T47D (cell line): ENCODE measurements around the gene LILRA6.
A peak's percentile ranks its signal among the peaks of the same experiment; 100 is the strongest.
"Not testable (repeated sequence)": the region's sequence is repeated elsewhere in the genome, so short reads cannot be mapped to it uniquely, and the experiment has no call there.

Source experiments
- DNase-seq, 2 experiments: peaks; one replicate each; pipeline versions ENCODE4 v3.0.0 to v3.0.0-alpha.2; 2011 to 2012; ENCODE audit warnings: low read depth in 1 of 2, low spot score in 1 of 2
- JUND ChIP-seq: IDR thresholded peaks from 2 replicates; pipeline ENCODE4 v1.6.1; 2012; ENCODE audit warnings: low read depth
- in situ Hi-C: cut with HindIII; loops from 2 replicates; pipeline ENCODE4 v1.10.0; 2016; ENCODE audit warnings: low sequenced_read_pairs, low pct_unique_long_range_greater_than_20kb

Gene LILRA6

DNA sequence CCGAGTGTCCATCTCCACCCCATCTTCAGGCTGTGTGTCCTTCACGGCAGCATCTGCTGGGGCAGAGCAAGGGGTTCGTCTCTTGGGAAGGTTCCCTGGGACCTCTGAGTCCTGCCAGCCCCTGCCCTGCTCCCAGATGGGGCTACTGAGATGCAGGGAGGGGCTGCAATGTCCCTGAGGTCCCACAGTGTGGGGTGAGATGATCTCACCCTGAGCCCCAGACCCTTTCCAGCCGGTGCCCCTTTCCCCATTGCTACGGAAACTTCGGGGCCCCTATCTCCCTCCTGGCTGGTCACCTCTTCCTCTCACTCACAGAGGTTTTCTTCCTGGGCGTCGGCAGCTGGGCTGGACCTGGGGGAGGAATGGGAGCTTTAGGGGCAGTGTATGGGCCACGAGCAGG lies 33.4 kb upstream of the LILRA6 start:
- TF ChIP-seq JUND, result no peak
- in situ Hi-C loops, result no loop called here
- DNase-seq, result no peak

DNA sequence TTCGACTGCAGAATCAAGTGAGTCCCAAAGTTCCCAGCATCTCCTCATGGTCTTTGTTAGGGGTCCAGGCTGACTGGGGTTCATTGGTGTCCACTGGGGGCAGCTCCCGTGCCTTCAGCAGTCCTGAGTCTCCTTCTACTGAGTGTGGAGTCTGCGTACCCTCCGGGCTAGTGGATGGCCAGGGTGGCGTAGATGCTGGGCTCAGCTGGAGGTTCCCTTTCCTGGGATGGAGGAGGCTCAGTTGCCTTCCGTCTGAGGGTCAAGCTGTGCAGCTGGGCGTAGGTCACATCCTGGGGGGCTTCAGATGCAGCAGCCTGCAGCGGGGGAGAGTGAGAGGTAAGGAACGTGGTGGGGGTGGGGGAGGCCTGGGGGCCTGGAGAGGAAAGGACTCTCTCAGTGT lies 31.9 kb upstream of the LILRA6 start:
- in situ Hi-C loops, DNase-seq: not testable (repeated sequence)

- no peak for DNase-seq
- TF ChIP-seq JUND, result no peak
- in situ Hi-C loops, result no loop called here
These were observed 31.2 kb upstream of the LILRA6 start for GRCh38 chr19:54273821-54274220.

DNA sequence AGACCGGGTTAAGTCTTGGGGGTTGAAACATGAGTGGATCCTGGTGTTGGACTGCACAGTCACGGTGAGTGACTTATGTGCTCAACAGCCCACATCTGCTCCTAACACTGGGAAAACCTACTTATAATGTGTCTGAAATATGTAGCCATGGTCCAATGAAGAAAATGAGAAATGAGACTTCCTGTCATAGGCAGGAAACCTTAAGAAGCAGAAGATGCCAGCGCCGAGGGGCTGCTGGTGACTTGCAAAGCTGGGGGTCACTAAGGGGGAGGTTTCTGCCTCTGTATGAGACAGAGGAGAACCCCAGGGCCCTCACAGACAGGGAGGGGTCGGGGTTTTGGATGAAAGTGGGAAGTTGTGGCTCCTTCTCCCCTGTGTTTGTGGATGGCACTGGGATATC lies 29.6 kb upstream of the LILRA6 start:
- in situ Hi-C loops, result not testable (repeated sequence)

GRCh38 chr19:54271587-54271986 lies 29.0 kb upstream of the LILRA6 start:
- DNase-seq, in situ Hi-C loops: not testable (repeated sequence)

More for the DNA sequence above, 29.6 kb upstream of the LILRA6 start:
- DNase-seq, result not testable (repeated sequence)

GRCh38 chr19:54271106-54271505 lies 28.5 kb upstream of the LILRA6 start:
- in situ Hi-C loops, result no loop called here
- DNase-seq, result no peak
- TF ChIP-seq JUND, result no peak

DNA sequence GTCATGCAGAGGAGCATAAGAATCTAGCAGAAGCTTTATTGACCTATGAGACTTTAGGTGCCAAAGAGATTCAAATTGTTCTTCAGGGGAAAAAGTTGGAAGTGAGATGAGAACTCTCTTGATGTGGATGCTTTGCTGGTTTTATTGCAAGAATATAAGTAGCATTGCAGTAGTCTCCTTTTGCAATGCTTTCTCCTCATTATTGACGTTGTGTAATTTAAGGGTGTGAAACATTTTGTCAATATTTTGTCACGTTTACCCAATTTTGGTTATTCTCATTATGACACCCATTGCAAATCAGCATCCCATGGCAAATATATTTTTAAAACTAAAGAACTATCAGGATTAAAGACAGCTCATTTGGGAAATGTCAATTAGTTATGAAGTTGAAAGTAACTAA lies 26.3 kb upstream of the LILRA6 start:
- DNase-seq, result no peak
- no peak for TF ChIP-seq JUND
- in situ Hi-C loops, result no loop called here

DNA sequence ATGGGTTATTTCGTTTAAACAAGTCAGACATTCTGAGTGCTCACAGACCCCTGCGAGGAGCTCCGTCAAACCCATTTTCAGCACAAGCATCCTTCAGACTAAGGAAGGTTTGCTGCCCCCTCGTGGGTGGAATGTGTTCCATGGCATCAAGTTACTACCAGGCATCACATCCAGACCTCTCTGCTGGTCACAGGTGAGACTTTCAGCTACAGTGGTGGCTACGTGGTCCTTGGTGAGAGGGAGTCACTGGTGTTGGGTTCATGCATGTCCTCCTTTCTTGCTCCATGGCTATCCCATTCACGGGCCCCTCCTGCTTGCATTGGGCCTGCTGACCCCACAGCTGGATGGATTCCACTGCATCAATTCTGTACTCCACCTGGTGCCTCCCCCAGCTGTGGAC lies 23.5 kb upstream of the LILRA6 start:
- in situ Hi-C loops, result no loop called here
- peak; percentile 35 to 85 for DNase-seq
- TF ChIP-seq JUND, result no peak

DNA sequence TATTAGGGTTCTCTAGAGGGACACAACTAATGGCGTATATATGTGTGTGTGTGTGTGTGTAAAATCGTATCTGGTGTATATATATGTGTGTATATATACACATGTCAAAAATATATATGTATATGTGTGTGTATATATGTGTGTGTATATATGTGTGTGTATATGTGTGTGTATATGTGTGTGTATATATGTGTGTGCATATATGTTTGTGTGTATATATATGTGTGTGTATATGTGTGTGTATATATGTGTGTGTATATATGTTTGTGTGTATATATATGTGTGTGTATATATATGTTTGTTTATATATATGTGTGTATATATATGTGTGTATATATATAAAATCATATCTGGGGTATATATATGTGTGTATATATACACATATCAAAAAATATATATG lies 19.9 kb upstream of the LILRA6 start:
- no peak for TF ChIP-seq JUND
- DNase-seq, result no peak
- in situ Hi-C loops, result no loop called here

DNA sequence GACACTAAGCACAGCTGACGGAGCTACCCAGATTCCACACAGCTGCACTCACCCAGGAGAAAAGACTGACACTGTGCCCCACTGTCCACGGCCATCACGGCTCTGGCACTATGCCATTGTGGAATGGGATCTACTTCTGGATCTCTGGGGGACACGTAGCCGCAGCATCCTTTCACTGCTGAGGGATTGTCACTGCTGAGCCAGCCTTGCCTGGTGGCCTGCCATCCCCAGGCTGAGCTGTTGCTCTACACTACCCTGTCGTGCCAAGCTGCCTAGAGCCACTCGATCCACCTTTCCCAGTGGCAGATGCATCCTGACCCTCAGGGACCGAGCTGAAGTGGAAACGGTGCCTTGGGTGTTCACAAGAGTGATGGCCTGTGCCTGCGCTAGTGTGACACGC lies 19.5 kb upstream of the LILRA6 start:
- in situ Hi-C loops, result no loop called here
- no peak for TF ChIP-seq JUND
- no peak for DNase-seq

DNA sequence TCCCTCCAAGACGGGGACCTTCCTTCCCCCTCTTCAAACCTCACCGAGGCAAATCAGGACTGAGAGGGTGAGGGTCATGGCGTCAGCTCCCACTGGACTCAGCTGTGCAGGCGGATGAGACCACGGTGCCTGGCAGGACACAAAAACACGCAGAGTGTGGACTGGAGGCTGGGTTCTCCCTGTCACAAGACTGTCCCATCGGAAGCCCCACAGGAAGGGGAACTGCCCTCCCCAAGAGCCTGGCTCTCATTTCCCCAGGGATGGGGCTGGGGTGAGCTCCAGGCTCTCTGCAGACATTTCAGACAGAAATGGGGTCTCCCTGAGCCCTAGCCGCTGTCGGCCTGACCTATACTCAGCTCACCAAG lies 14.5 kb upstream of the LILRA6 start, which contains the start of gene LILRB5:
LILRB5 (minus strand) TSS at position 158 of the 365 bp plus-strand sequence; CDS start at position 78, 80 bp downstream.
- TF ChIP-seq JUND, result no peak
- in situ Hi-C loops, result no loop called here
- DNase-seq, result no peak

GRCh38 chr19:54256250-54257115 lies 13.9 kb upstream of the LILRA6 start:
- TF ChIP-seq JUND, result no peak
- in situ Hi-C loops, result no loop called here
- DNase-seq, result no peak

GRCh38 chr19:54255105-54255775 lies 12.7 kb upstream of the LILRA6 start:
- DNase-seq, result no peak
- no peak for TF ChIP-seq JUND
- in situ Hi-C loops, result no loop called here
